Nephron progenitor cell (in vitro differentiated cells): ENCODE measurements around the gene SLC44A3.

Experiments
- DNase-seq: peaks from one replicate; pipeline ENCODE4 v3.0.0; 2021
- H3K27ac Mint-ChIP-seq: 2 replicates; pipeline ENCODE4 v1.8.0; 2021; ENCODE audit warnings: mild to moderate bottlenecking, moderate library complexity, mixed read lengths
- H3K27me3 Mint-ChIP-seq: 2 replicates; pipeline ENCODE4 v1.8.0; 2021; ENCODE audit warnings: mild to moderate bottlenecking, low read depth, mixed read lengths; ENCODE audit not compliant: poor library complexity
- H3K36me3 Mint-ChIP-seq: 2 replicates; pipeline ENCODE4 v1.8.0; 2021; ENCODE audit warnings: low read depth, mixed read lengths
- H3K4me1 Mint-ChIP-seq: 2 replicates; pipeline ENCODE4 v1.8.0; 2021; ENCODE audit warnings: mixed read lengths
- H3K4me3 Mint-ChIP-seq: 2 replicates; pipeline ENCODE4 v1.8.0; 2021; ENCODE audit warnings: mild to moderate bottlenecking, moderate library complexity, mixed read lengths
- H3K9me3 Mint-ChIP-seq: 2 replicates; pipeline ENCODE4 v1.8.0; 2021; ENCODE audit warnings: mild to moderate bottlenecking, moderate library complexity, mixed read lengths
- CTCF ChIP-seq: fragments of 200-600 bp; sonication (generic); IDR thresholded peaks from 2 replicates; pipeline ENCODE4 v1.5.0; 2021; ENCODE audit warnings: antibody characterized with exemption

The SLC44A3 gene

GRCh38 chr1:94856004-94856403 lies 35.8 kb downstream of the SLC44A3 start:
- no peaks in the 10 kb centered on the region for H3K36me3 Mint-ChIP-seq
- H3K9me3 Mint-ChIP-seq, result no peaks in the 10 kb centered on the region
- H3K27me3 Mint-ChIP-seq, result no peaks in the 10 kb centered on the region
- DNase-seq, result no peak
- H3K4me3 Mint-ChIP-seq, result no peak overlapping the region
- no peak overlapping the region for H3K27ac Mint-ChIP-seq
- H3K4me1 Mint-ChIP-seq, result peaks cover 25% of the 10 kb centered on the region
- no peak for TF ChIP-seq CTCF

- Mint-ChIP-seq H3K27ac (no peak overlapping the region), H3K27me3 (no peaks in the 10 kb centered on the region), H3K4me3 (no peak overlapping the region), H3K4me1 (peaks cover 26% of the 10 kb centered on the region), H3K36me3 (no peaks in the 10 kb centered on the region), H3K9me3 (no peaks in the 10 kb centered on the region)
- no peak for TF ChIP-seq CTCF
- no peak for DNase-seq
Observed at GRCh38 chr1:94856868-94857267, 36.7 kb downstream of the SLC44A3 start.

- Mint-ChIP-seq H3K36me3 (no peaks in the 10 kb centered on the region), H3K4me3 (no peak overlapping the region), H3K27me3 (no peaks in the 10 kb centered on the region), H3K9me3 (no peaks in the 10 kb centered on the region), H3K27ac (peak overlapping the region; percentile 27), H3K4me1 (peaks cover 34% of the 10 kb centered on the region)
- DNase-seq, result no peak
- no peak for TF ChIP-seq CTCF
Observed at GRCh38 chr1:94858276-94858675, 38.1 kb downstream of the SLC44A3 start.

GRCh38 chr1:94859174-94859573 lies 39.0 kb downstream of the SLC44A3 start:
- Mint-ChIP-seq H3K27me3 (no peaks in the 10 kb centered on the region), H3K36me3 (no peaks in the 10 kb centered on the region), H3K9me3 (no peaks in the 10 kb centered on the region), H3K4me3 (no peak overlapping the region), H3K27ac (no peak overlapping the region), H3K4me1 (peaks cover 43% of the 10 kb centered on the region)
- DNase-seq, result no peak
- TF ChIP-seq CTCF, result no peak

- H3K36me3 Mint-ChIP-seq, result no peaks in the 10 kb centered on the region
Observed at GRCh38 chr1:94862718-94863117, 42.6 kb downstream of the SLC44A3 start.

More at GRCh38 chr1:94862718-94863117, 42.6 kb downstream of the SLC44A3 start:
- H3K4me3 Mint-ChIP-seq, result no peak overlapping the region
- peaks cover 77% of the 10 kb centered on the region for H3K4me1 Mint-ChIP-seq
- no peak for DNase-seq
- H3K27me3 Mint-ChIP-seq, result no peaks in the 10 kb centered on the region
- no peak for TF ChIP-seq CTCF
- no peaks in the 10 kb centered on the region for H3K9me3 Mint-ChIP-seq
- no peak overlapping the region for H3K27ac Mint-ChIP-seq
